GM20000 (cell line): ENCODE data around the gene BCAS1.

Experiments
- DNase-seq: peaks from one replicate; pipeline ENCODE4 v3.0.0; 2012; ENCODE audit warnings: low spot score
- TF ChIP-seq, protein P1 (sequence below): IDR thresholded peaks from 2 replicates; pipeline ENCODE4 v1.5.1; 2012; ENCODE audit warnings: mild to moderate bottlenecking, control low read depth; ENCODE audit errors: extremely low read depth, missing control alignments

Gene BCAS1

DNA sequence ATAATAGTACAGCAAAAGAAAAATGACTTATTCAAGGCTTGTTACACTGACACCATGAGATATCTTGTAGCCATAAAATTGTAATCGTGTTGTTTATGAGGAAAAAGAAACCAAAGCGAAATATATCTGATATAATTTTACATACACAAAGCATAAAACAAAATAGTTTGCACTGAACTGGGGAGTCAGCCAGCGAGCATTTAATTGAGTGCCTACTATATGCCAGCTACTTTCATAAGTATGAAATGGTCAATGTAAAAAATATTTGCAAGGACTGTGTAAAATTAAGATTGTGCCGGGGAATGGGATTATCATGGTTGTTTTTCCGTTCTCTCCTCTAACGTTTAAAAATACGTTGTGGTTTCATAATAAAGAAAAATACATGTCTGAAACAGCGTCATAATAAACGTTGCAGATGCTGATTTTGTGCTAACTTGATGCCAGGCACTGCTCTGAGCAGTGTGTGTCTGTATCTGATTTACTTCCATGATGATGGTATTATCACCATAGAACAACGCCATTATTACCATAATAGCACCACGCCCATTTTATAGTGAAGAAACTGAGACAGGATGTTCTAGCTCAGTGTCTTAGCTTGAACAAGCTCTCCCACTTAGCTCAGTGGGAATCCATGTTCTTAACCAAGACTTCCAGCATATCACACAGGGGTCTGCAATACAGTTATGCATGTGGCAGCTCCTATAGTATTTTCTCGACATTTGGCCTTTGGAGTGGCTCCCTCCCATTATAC, 144.6 kb downstream of the BCAS1 start:
- DNase-seq, result no peak
- TF ChIP-seq, protein P1, sequence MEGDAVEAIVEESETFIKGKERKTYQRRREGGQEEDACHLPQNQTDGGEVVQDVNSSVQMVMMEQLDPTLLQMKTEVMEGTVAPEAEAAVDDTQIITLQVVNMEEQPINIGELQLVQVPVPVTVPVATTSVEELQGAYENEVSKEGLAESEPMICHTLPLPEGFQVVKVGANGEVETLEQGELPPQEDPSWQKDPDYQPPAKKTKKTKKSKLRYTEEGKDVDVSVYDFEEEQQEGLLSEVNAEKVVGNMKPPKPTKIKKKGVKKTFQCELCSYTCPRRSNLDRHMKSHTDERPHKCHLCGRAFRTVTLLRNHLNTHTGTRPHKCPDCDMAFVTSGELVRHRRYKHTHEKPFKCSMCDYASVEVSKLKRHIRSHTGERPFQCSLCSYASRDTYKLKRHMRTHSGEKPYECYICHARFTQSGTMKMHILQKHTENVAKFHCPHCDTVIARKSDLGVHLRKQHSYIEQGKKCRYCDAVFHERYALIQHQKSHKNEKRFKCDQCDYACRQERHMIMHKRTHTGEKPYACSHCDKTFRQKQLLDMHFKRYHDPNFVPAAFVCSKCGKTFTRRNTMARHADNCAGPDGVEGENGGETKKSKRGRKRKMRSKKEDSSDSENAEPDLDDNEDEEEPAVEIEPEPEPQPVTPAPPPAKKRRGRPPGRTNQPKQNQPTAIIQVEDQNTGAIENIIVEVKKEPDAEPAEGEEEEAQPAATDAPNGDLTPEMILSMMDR, result no peak

DNA sequence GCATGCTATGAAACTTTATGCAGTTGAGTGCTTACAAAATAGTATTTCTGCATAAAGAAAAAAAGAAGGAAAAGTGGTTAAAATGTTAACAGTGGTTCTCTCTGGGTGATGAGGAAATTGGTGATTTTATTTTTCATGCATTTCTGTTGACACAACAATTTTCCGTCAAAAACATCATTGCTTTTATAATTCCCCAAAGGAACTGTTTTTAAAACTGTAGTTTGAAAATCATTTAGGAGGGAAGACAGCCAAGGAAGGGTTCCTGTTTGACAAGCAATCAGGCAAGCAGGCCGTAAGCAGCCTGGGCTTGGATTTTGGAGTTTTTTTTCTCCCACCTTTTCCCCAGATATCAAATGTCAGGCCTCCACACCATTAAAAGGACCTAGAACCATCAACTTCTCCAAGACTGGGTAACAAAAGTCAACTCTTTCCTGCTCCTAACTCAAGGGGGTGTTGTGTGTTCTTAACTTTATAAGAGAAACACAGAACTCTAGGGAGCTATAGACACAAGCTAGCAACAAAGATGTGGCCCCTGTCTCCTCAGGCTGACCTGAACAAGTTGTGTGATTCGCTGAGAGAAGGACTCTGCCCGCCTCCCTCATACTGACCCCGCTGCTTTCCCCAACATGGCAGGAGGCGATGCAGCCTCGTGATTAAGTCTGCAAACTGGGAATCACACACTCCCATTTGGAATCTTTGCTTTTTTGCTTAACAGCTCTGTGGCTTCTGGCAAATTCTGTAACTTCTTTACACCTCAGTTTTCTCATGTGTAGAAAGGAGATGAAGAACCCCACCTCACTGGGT, 146.6 kb downstream of the BCAS1 start:
- TF ChIP-seq, protein P1, result no peak
- DNase-seq, result no peak

DNA sequence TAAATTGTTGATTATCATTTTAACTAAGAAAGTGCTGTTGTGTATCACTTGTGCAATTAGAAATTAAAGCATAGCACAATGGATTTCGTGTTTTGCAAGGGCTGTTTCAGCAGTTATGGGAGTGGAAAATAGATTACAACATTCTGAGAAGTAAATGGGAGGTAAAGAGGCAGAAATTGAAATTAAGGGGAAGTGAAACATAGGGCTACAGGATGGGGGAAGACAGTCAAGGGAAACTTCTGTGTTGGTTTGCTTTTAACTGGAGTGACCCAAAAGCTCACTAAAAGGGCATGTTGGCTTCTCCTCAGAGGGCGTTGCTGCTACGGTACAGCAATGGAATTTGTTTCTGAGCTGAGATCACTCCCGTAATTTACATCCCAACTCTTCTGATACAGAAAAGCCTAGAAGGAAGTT, 147.5 kb downstream of the BCAS1 start:
- peak; percentile 48 for DNase-seq
- TF ChIP-seq, protein P1, result no peak

DNA sequence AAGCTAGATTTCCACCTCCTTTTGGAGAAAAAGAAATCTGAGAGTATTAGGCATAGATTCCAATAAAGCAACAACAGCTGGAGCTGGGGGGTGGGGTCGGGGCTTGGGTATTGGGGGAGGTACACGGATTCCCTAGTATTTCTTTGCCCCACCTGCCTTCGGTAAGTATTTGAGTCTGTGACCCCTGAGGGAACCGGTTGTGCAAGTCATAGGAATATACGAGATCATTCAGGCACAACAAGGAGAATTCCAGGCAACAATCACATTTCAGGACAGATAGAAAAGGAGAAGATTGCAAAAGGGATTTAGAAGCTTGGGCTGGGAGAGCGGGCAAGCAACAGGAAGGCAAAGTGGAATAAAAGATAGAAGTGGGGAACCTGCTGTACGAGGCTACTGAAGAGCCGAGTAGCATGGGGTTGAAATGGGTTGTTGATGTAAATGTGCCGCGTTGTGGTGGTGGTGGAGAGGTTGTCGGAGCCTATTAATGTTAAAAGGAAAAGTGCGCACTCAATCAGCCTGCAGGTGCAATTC, 148.9 kb downstream of the BCAS1 start:
- TF ChIP-seq, protein P1, result no peak
- DNase-seq, result no peak

DNA sequence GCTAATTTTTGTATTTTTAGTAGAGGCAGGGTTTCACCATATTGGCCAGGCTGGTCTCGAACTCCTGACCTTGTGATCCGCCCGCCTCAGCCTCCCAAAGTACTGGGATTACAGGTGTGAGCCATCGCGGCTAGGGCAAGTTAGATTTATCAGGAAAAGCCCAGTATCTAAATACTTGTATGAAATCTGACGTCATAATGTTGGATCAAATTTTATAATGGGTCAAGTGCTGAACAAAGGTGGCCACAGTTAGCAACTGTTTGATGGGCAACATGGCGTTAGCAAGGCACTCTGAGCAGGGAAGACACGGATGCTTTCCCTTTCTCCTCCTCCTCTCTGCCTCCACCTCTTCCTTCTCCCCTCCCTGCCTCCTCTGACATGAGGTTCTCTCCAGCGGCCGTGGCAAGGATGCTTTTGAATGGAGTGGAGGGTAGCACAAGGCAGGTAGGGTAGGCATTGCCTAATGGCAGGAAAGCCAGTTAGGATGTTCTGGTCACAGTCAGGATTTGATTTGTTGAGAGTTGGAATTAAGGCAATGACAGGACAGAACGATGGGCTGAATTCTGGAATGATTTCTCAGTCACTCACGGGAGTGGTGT, 149.6 kb downstream of the BCAS1 start:
- TF ChIP-seq, protein P1, result no peak
- no peak for DNase-seq

DNA sequence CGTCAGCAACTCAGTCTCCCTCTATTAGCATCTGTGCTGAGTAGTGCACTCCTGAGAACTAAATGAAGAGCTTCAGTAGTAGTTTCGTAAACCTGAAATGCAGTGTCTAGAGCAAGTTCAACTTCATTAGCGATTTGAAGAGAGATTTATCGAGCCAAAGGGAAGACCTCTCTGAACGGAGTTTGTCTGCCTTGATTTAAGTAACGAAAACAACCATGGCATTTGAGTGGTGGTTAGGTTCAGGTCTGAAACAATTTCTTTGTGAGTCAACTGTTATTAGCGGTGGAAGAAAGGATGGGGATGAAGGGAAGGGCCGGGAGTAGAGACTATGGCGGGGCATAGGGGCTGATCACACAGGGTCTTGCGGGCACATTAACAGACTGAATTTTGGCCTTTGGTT, 150.5 kb downstream of the BCAS1 start:
- DNase-seq, result no peak
- TF ChIP-seq, protein P1, result no peak
